Stimulated activated memory B cell treated with anti-CD40 and anti-IgM and Interleukin-4, amounts not matched to agents 10 μg/mL and 1 μg/mL and 100 μg/mL, for 72 hours (primary cell): Measurements from ENCODE around the gene VPS4A.

ENCODE experiments used
- ATAC-seq: fragments of 150-1000 bp; cut with Tn5 transposase; 2 replicates; pipeline ENCODE4 v1.10.0; 2021
- H3K27ac Mint-ChIP-seq: one replicate; pipeline ENCODE4 v1.8.0; 2022; ENCODE audit warnings: mild to moderate bottlenecking, mixed read lengths
- H3K27me3 Mint-ChIP-seq: one replicate; pipeline ENCODE4 v1.8.0; 2022; ENCODE audit warnings: mixed read lengths
- H3K36me3 Mint-ChIP-seq: one replicate; pipeline ENCODE4 v1.8.0; 2022; ENCODE audit warnings: mixed read lengths
- H3K4me1 Mint-ChIP-seq: one replicate; pipeline ENCODE4 v1.8.0; 2022; ENCODE audit warnings: mixed read lengths
- H3K4me3 Mint-ChIP-seq: one replicate; pipeline ENCODE4 v1.8.0; 2022; ENCODE audit warnings: mild to moderate bottlenecking, moderate library complexity, mixed read lengths
- H3K9me3 Mint-ChIP-seq: one replicate; pipeline ENCODE4 v1.8.0; 2022; ENCODE audit warnings: mixed read lengths

Gene VPS4A

DNA sequence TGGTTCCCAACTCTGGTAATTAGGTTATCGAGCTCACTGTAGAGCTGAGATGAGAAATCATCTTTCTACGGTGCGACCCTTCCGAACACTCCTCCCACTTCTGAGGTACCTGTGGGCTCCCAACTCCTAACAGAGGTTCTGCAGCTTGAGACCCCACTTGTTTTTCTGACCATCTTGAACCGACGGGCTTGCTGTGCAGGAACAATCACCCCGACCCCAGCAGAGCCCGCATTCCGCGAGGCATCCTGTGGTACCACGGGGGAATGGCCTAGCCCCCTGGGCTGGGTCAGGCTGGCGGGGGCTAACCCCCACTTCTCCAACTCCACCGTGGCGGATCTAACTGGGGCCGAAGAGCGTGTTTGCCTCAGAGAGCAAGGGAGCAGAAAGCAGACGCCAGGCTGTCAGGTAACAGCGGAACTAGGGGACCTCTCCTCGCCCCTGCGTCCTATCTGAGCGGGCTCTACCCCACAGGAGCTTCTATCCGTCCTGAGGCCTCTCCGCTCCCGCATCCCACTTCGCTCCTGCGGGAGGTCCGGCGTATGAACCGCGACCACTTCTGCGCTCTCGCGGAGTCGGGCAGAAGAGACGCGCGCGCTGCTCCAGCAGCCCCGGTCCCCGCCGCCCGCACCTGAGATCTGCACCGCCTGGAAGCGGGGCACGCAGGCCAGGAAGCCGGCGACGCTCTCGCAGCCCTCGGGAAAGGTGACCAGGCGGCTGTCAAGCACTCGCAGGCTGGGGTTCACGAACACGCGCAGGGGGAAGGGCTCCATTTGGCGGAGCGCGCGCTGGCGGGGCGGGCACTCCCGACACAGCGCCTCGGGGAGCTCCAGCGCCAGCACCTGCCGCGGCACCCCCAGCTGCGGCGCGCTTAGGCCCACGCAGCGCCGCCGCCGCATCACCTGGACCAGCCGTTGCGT lies 18.5 kb downstream of the VPS4A start:
- peak overlapping the region; percentile 60 for H3K27ac Mint-ChIP-seq
- H3K9me3 Mint-ChIP-seq: no peaks in the 10 kb centered on the region
- H3K36me3 Mint-ChIP-seq: peaks cover 37% of the 10 kb centered on the region
- peak; percentile 66 for ATAC-seq
- H3K27me3 Mint-ChIP-seq: no peaks in the 10 kb centered on the region
- H3K4me3 Mint-ChIP-seq: peak overlapping the region; percentile 88
- peaks cover 47% of the 10 kb centered on the region for H3K4me1 Mint-ChIP-seq

DNA sequence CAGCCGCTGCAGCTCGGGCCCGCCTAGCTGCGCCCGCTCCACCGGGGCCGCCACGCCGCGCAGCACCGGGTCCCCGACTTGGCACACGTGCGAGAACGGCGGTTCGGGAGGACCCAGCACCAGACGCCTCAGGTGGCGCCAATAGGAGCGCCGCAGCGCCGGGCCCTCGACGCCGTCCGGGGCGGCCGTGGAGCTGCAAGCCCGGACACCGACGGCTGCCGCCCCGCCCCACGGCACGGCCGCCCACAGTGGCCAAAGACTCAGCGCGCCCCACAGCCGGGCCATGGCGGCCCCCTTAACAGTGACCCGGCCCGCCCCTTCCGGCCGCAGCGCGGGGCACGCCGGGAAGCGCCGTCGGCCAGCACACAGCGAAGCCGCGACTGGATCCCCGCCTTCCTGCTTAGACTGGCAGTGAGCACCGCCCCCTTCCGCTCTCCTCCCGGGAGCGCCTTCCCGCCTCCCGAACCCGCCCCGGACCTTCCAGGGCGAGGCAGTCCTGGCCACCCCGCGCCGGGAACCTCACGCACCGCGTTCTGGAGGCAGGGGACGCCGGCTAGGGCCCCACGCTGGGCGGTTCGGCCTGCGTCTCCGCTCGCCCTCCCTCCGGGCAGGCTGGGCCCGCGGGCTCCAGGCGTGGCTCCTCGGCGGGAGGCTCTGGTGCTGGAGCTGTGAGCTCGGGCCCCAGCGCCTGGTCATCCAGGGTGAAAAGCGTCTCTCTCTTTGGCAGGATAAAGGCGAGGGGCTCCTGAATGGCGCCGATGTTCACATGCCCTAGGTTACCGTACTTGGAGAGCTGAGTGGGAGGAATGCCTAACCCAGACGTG lies 19.3 kb downstream of the VPS4A start, which contains the start of gene PDF:
Gene PDF, minus strand, starts transcription at position 303 of the 824 bp plus-strand sequence. Its CDS starts 18 bp downstream, at position 285.
- peaks cover 37% of the 10 kb centered on the region for H3K36me3 Mint-ChIP-seq
- peaks cover 44% of the 10 kb centered on the region for H3K4me1 Mint-ChIP-seq
- H3K9me3 Mint-ChIP-seq: no peaks in the 10 kb centered on the region
- H3K27me3 Mint-ChIP-seq: no peaks in the 10 kb centered on the region
- H3K4me3 Mint-ChIP-seq: peak within 1 kb of the TSS; percentile 88
- peak within 1 kb of the TSS; percentile 72 for H3K27ac Mint-ChIP-seq
- ATAC-seq: peak; percentile 98

DNA sequence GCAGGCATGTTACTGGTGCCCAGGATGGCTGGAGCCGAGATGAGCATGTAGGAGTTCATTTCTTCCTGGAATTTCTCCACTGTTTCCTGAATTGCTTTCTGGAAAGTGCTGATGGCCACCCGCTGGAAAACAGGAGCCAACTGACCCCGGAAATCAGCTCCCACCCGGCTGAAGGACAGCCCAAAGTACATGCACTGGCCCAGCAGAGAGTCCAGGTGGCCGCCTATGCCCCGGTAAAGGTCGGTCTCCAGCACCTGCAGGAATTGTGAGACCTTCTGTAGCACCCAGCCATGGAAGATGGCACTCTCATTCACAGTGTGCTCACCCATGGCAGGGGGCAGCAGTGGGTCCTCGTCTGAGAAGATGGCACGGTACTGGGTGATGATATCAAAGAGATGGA lies 23.5 kb downstream of the VPS4A start:
- ATAC-seq: no peak
- no peaks in the 10 kb centered on the region for H3K9me3 Mint-ChIP-seq
- no peaks in the 10 kb centered on the region for H3K27me3 Mint-ChIP-seq
- H3K27ac Mint-ChIP-seq: no peak overlapping the region
- H3K4me1 Mint-ChIP-seq: peaks cover 49% of the 10 kb centered on the region
- peaks cover 38% of the 10 kb centered on the region for H3K36me3 Mint-ChIP-seq
- H3K4me3 Mint-ChIP-seq: no peak overlapping the region

DNA sequence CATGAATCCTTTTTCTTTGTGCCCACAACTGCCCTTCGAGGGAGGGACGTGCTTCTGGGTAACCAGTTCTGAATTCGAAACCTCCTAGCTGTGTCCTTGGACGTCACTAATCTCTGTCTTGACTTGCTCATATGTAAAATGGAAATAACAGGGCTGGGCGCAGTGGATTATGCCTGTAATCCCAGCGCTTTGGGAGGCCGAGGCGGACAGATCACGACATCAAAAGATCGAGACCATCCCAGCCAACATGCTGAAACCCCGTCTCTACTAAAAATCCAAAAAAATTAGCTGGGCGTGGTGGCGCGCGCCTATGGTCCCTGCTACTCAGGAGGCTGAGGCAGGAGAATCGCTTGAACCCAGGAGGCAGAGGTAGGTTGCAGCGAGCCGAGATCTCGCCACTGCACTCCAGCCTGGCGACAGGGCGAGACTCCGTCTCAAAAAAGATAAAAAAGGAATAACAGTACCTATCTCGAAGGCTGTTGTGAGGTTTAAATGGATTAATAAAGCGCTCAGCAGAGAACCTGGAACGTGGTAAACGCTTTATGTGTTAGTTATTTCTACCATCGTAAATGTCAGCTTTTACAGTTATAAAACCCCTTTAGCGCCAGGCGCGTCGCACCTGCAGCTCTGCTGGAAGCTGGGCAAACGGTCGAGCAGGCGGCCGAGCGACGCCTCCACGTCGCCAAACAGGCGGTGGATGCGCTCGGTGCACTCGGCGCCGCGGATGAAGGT lies 27.6 kb downstream of the VPS4A start:
- Mint-ChIP-seq H3K27me3 (no peaks in the 10 kb centered on the region), H3K4me1 (peaks cover 58% of the 10 kb centered on the region), H3K27ac (peak overlapping the region; percentile 94), H3K9me3 (no peaks in the 10 kb centered on the region), H3K36me3 (peaks cover 39% of the 10 kb centered on the region), H3K4me3 (peak overlapping the region; percentile 99)
- no peak for ATAC-seq

DNA sequence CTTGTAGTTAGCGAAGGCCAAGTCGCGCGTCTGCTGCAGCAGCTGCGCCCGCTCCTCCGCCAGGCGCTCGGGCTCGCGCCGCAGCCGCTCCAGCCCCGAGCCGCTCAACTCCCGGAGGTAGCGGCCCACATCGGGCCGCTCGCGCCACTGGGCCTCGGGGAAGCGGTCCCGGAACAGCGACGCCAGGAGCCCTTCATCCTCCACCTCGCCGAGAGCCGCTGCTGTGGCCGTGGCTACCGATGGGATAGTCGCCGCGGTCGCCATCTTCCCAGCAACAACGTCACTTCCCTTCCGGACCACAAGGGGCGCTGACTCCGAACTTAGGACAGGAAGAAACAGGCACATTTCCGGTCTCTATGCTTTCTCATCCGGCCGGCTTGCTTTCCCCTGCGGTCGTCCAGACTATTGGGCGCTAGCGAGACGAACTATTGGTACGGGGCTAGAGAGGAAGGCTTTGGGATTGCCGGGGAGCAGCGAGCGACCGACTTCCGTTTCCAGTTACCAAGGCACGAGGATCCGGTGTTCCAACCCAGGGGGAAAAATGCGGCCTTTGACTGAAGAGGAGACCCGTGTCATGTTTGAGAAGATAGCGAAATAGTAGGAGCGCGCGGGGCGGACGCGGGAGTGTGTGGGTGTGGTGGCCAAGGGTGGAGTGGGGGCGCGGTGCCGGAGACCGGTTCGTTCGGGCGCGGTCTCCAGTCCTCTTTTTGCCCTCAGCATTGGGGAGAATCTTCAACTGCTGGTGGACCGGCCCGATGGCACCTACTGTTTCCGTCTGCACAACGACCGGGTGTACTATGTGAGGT lies 28.3 kb downstream of the VPS4A start, which contains the start of the genes COG8 and NIP7:
Gene COG8, minus strand, starts transcription at position 276 of the 806 bp plus-strand sequence. Its CDS starts 12 bp downstream, at position 264.
Gene NIP7, plus strand, starts transcription at position 484 of the 806 bp plus-strand sequence. Its CDS starts 58 bp downstream, at position 542.
- peaks cover 33% of the 10 kb centered on the region for H3K36me3 Mint-ChIP-seq
- H3K9me3 Mint-ChIP-seq: no peaks in the 10 kb centered on the region
- peak within 1 kb of the TSS; percentile 94 for H3K27ac Mint-ChIP-seq
- peak; percentile 98 for ATAC-seq
- peak within 1 kb of the TSS; percentile 99 for H3K4me3 Mint-ChIP-seq
- H3K27me3 Mint-ChIP-seq: no peaks in the 10 kb centered on the region
- peaks cover 53% of the 10 kb centered on the region for H3K4me1 Mint-ChIP-seq

DNA sequence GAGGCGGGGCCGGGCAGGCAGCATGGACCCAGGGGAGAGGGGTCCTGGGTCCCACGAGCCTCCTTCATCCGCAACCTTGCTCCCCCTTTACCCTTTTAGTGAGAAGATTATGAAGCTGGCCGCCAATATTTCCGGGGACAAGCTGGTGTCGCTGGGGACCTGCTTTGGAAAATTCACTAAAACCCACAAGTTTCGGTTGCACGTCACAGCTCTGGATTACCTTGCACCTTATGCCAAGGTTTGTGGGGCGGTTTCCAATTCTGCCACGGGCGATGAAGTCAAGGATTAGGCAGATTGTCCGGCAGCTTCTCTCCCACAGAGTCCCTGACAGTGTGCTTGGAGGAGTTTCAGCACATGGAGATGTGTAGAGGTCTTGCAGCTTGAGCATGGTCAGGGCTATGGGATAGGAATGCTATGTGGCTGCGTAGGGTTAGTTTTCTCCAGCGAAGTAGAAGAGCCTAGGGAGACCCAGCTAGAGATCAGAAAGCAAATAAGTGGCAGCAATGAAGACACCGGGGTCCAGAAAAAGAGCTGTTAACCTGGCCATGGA lies 29.0 kb downstream of the VPS4A start:
- no peak for ATAC-seq
- Mint-ChIP-seq H3K27ac (peak overlapping the region; percentile 94), H3K4me1 (peaks cover 53% of the 10 kb centered on the region), H3K9me3 (no peaks in the 10 kb centered on the region), H3K27me3 (no peaks in the 10 kb centered on the region), H3K4me3 (peak overlapping the region; percentile 99), H3K36me3 (peaks cover 26% of the 10 kb centered on the region)

DNA sequence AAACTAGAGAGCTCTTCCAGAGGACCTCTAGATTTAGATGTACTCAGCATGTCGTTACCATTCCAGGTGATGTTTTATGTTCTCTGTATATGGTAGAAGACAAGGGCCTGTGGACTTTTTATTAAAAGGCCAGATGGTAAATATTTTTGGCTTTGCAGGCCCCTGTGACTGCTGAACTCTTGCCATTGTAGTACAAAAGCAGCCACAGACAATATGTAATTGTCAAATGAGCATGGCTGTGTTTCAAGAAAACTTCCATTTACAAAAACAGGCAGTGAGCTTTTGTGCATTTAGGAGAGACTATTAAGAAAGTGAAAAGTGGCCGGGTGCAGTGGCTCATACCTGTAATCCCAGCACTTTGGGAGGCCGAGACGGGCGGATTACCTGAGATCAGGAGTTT lies 33.0 kb downstream of the VPS4A start:
- H3K27ac Mint-ChIP-seq: no peak overlapping the region
- H3K4me1 Mint-ChIP-seq: peaks cover 35% of the 10 kb centered on the region
- no peak for ATAC-seq
- no peaks in the 10 kb centered on the region for H3K9me3 Mint-ChIP-seq
- H3K4me3 Mint-ChIP-seq: no peak overlapping the region
- peaks cover 28% of the 10 kb centered on the region for H3K36me3 Mint-ChIP-seq
- no peaks in the 10 kb centered on the region for H3K27me3 Mint-ChIP-seq

DNA sequence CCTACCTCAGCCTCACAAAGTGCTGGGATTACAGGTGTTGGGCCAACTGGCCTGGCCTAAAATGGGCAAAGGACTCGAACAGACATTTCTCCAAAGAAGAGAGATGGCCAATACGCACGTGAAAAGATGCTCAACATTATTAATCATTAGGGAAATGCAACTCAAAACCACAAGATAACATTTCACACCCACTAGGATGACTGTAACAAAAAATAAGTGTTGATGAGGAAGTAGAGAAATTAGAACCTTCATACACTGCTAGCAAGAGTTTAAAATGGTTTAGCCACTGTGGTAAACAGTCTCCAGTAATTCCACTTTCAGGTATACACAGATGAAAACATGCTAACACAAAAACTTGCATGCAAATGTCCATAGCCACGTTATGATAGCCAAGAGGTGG lies 34.8 kb downstream of the VPS4A start:
- H3K36me3 Mint-ChIP-seq: peaks cover 24% of the 10 kb centered on the region
- peak overlapping the region; percentile 51 for H3K27ac Mint-ChIP-seq
- H3K4me1 Mint-ChIP-seq: peaks cover 18% of the 10 kb centered on the region
- H3K27me3 Mint-ChIP-seq: no peaks in the 10 kb centered on the region
- no peak overlapping the region for H3K4me3 Mint-ChIP-seq
- H3K9me3 Mint-ChIP-seq: no peaks in the 10 kb centered on the region
- ATAC-seq: peak; percentile 75

DNA sequence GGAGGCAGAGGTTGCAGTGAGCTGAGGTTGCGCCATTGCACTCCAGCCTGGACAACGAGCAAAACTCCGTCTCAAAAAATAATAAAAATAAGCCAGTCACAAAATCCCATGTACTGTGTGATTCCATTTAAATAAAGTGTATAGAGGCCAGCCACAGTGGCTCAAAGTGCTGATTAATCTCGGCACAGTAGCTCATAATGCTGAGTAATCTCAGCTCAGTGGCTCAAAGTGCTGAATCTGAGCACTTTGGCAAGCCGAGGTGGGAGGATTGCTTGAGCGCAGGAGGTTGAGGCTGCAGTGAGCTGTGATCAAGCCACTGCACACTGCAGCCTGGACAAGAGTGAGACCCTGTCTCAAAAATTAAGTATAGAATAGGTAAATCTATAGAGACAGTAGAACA lies 35.5 kb downstream of the VPS4A start:
- ATAC-seq: no peak
- Mint-ChIP-seq H3K27ac (peak overlapping the region; percentile 65), H3K36me3 (peaks cover 23% of the 10 kb centered on the region), H3K27me3 (no peaks in the 10 kb centered on the region), H3K4me3 (no peak overlapping the region), H3K4me1 (peaks cover 14% of the 10 kb centered on the region), H3K9me3 (no peaks in the 10 kb centered on the region)

DNA sequence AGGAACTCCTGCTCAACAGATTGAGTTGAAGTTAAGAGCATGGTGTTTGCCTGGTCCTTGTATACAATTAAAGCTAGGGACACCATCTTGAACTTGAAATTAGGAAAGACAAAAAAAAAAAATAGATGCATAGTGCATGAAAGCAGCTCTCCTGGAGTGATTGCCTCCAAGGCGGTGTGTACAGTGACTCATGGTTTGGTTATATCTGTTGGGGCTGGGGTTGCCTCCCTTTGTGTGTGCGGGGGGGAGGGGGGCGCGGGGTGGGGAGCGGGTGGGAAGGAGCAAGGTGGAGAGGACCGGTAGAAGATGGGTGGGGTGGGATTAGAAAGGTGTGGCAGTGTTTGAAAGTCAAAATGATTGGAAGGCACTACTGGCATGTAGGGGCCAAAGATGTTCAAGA lies 37.1 kb downstream of the VPS4A start:
- ATAC-seq: no peak
- no peak overlapping the region for H3K27ac Mint-ChIP-seq
- peaks cover 35% of the 10 kb centered on the region for H3K36me3 Mint-ChIP-seq
- no peak overlapping the region for H3K4me3 Mint-ChIP-seq
- no peaks in the 10 kb centered on the region for H3K9me3 Mint-ChIP-seq
- peaks cover 14% of the 10 kb centered on the region for H3K4me1 Mint-ChIP-seq
- H3K27me3 Mint-ChIP-seq: no peaks in the 10 kb centered on the region

DNA sequence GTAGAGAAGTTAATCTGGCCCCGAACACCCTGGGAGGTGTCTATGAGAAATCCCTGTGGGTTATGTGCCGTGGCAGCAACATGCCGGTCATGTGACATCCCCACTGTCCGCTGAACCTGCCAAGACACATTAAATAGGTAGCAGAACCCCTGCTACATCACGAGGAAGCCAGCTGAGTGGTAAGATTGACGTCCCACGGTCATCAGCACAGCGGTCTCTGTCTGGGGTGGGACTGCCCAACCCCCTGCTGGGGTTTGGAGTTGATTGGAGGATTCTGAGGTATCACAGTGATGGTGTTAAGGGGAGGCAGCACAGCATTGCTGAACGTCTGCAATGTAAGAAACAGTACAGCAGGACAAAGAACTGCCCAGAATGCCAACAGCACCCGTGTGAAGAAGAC lies 38.4 kb downstream of the VPS4A start:
- H3K27ac Mint-ChIP-seq: no peak overlapping the region
- no peak overlapping the region for H3K4me3 Mint-ChIP-seq
- ATAC-seq: no peak
- peaks cover 36% of the 10 kb centered on the region for H3K36me3 Mint-ChIP-seq
- H3K27me3 Mint-ChIP-seq: no peaks in the 10 kb centered on the region
- H3K9me3 Mint-ChIP-seq: no peaks in the 10 kb centered on the region
- peaks cover 14% of the 10 kb centered on the region for H3K4me1 Mint-ChIP-seq

DNA sequence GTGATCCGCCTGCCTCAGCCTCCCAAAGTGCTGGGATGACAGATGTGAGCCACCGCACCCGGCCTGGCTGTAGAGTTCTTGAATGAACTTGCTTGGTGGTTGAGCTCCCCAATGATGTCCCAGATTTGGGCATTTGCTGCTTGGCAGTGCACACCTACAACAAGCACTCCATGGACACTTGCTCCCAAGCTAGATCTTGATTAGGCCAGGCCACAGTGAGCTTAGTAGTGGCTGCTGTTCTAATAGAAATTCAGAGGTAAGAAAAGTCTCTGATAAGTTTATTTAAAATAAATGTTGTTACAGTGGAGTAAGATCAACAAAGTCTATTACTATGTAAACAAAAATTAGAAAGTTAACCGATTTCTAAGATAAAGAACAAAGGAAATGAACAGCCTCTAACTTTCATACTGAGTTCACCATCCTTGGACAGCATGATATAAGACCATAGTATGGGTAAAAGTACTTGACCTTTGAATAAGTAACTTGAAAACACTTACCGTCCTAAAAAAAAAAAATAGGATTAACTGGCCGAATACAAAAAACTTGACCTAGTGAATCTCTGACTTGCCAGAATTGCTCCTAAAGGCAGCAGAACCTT lies 39.5 kb downstream of the VPS4A start:
- Mint-ChIP-seq H3K27me3 (no peaks in the 10 kb centered on the region), H3K9me3 (no peaks in the 10 kb centered on the region), H3K4me3 (no peak overlapping the region), H3K4me1 (peaks cover 13% of the 10 kb centered on the region), H3K36me3 (peaks cover 44% of the 10 kb centered on the region), H3K27ac (no peak overlapping the region)
- ATAC-seq: no peak

DNA sequence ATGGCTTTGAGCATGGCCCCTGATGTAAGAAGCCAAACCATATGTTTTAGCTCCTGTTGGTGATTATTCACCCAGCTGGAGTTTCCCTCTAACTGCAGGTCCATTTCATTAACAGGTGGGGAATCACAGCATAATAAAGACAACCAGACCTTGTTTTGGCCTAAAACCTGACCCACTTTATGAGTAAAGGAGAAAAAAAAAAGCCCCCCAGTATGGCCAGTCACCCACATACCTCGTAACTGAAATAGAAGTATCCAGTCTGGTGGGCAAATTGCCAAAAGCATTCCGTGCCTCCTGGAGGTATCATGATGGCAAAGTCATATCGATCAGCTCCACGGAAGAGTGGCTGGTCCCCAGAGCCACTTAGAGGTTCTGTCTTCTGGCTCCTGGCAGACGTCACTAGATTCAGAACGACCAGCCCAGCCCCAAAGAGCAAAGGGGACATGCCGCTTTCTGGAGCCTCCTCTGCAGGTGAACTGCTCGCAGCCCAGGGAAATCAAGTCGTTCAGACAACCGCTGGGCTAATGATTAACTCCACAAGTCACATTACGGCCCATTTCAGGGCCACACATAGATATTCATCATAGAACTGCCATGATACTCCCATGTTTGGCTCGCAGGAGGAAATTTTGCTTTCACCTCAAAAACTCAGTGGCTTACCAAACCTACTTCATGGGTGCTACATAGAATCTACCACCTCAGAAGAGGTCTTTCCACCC lies 40.3 kb downstream of the VPS4A start, which contains the start of gene TMED6:
Gene TMED6, minus strand, starts transcription at position 478 of the 719 bp plus-strand sequence. Its CDS starts 33 bp downstream, at position 445.
- no peak for ATAC-seq
- Mint-ChIP-seq H3K27me3 (no peaks in the 10 kb centered on the region), H3K4me1 (peaks cover 5% of the 10 kb centered on the region), H3K9me3 (no peaks in the 10 kb centered on the region), H3K36me3 (peaks cover 46% of the 10 kb centered on the region), H3K27ac (peak within 1 kb of the TSS; percentile 11), H3K4me3 (no peak within 1 kb of the TSS)
